IMR-90 (cell line): Measurements from ENCODE around the gene SYNRG.

Experiments
- BHLHE40 ChIP-seq: fragments of 150-350 bp; IDR thresholded peaks from 2 replicates; pipeline ENCODE4 v1.6.1; 2016; ENCODE audit warnings: mild to moderate bottlenecking, low read depth, low read length
- CEBPB ChIP-seq: IDR thresholded peaks from 2 replicates; pipeline ENCODE4 v1.6.1; 2012; ENCODE audit warnings: low read depth, low read length, improper control_type of control experiment
- CHD1 ChIP-seq: IDR thresholded peaks from 2 replicates; pipeline ENCODE4 v1.6.1; 2012; ENCODE audit warnings: low read depth, low read length, improper control_type of control experiment
- MAFK ChIP-seq: IDR thresholded peaks from 2 replicates; pipeline ENCODE4 v1.6.1; 2012; ENCODE audit warnings: low read depth, low read length, improper control_type of control experiment
- MXI1 ChIP-seq: IDR thresholded peaks from 2 replicates; pipeline ENCODE4 v1.6.1; 2012; ENCODE audit warnings: low read depth, mild to moderate bottlenecking, low read length, moderate library complexity, borderline replicate concordance
- NFE2L2 ChIP-seq: fragments of 150-350 bp; IDR thresholded peaks from 2 replicates; pipeline ENCODE4 v1.6.1; 2016; ENCODE audit warnings: low read depth, mild to moderate bottlenecking, low read length
- POLR2A ChIP-seq: IDR thresholded peaks from 2 replicates; pipeline ENCODE4 v1.6.1; 2012; ENCODE audit warnings: mild to moderate bottlenecking, low read depth, low read length
- RAD21 ChIP-seq: IDR thresholded peaks from 2 replicates; pipeline ENCODE4 v1.6.1; 2012; ENCODE audit warnings: low read length, improper control_type of control experiment
- RCOR1 ChIP-seq: IDR thresholded peaks from 2 replicates; pipeline ENCODE4 v1.6.1; 2012; ENCODE audit warnings: mild to moderate bottlenecking, low read length, improper control_type of control experiment; ENCODE audit not compliant: insufficient replicate concordance
- RFX5 ChIP-seq: IDR thresholded peaks from 2 replicates; pipeline ENCODE4 v1.8.0; 2012; ENCODE audit warnings: low read depth, mild to moderate bottlenecking, low read length, moderate library complexity
- SMC3 ChIP-seq: fragments of 150-350 bp; IDR thresholded peaks from 2 replicates; pipeline ENCODE4 v1.6.1; 2016; ENCODE audit warnings: low read depth, mild to moderate bottlenecking, antibody characterized with exemption, low read length, moderate library complexity
- TF ChIP-seq, protein P1 (sequence below): conservative IDR thresholded peaks from 2 replicates; pipeline ENCODE4 v1.5.1; 2012; ENCODE audit warnings: mild to moderate bottlenecking, low read depth, low read length, improper control_type of control experiment
- TF ChIP-seq, protein P2 (sequence below): fragments of 150-350 bp; IDR thresholded peaks from 2 replicates; pipeline ENCODE4 v1.6.1; 2016; ENCODE audit warnings: low read depth, mild to moderate bottlenecking, low read length, moderate library complexity, borderline replicate concordance
- TF ChIP-seq, protein P3 (sequence below): fragments of 150-350 bp; IDR thresholded peaks from 2 replicates; pipeline ENCODE4 v1.6.1; 2017; ENCODE audit warnings: mild to moderate bottlenecking, antibody characterized with exemption, low read length, low read depth

DNA sequence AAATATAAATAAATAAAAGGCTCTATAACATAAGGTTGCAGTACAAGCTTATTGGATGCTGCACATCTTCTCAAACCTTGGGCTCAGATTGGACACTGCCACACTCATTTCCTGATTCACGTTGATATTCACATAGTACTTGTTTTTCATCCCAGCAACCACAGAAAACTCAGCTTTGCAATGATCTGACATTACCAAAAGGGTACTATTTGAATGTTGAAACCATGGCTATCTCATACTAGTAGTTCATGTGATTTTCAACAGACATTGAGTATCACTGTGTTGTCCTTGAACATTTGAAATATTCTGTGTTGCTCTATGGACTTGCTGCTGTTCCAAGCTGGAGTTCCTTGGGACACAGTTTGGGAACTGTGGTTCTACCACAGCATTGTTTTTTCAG lies 48.0 kb upstream of the SYNRG start:
- TF ChIP-seq CHD1 (no peak), POLR2A (no peak), RAD21 (no peak), CEBPB (no peak), BHLHE40 (no peak), RFX5 (no peak), MAFK (no peak), NFE2L2 (no peak), MXI1 (no peak), RCOR1 (no peak), SMC3 (no peak)
- TF ChIP-seq, protein P1, sequence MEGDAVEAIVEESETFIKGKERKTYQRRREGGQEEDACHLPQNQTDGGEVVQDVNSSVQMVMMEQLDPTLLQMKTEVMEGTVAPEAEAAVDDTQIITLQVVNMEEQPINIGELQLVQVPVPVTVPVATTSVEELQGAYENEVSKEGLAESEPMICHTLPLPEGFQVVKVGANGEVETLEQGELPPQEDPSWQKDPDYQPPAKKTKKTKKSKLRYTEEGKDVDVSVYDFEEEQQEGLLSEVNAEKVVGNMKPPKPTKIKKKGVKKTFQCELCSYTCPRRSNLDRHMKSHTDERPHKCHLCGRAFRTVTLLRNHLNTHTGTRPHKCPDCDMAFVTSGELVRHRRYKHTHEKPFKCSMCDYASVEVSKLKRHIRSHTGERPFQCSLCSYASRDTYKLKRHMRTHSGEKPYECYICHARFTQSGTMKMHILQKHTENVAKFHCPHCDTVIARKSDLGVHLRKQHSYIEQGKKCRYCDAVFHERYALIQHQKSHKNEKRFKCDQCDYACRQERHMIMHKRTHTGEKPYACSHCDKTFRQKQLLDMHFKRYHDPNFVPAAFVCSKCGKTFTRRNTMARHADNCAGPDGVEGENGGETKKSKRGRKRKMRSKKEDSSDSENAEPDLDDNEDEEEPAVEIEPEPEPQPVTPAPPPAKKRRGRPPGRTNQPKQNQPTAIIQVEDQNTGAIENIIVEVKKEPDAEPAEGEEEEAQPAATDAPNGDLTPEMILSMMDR = no peak
- TF ChIP-seq, protein P2, sequence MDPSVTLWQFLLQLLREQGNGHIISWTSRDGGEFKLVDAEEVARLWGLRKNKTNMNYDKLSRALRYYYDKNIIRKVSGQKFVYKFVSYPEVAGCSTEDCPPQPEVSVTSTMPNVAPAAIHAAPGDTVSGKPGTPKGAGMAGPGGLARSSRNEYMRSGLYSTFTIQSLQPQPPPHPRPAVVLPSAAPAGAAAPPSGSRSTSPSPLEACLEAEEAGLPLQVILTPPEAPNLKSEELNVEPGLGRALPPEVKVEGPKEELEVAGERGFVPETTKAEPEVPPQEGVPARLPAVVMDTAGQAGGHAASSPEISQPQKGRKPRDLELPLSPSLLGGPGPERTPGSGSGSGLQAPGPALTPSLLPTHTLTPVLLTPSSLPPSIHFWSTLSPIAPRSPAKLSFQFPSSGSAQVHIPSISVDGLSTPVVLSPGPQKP = no peak
- TF ChIP-seq, protein P3, sequence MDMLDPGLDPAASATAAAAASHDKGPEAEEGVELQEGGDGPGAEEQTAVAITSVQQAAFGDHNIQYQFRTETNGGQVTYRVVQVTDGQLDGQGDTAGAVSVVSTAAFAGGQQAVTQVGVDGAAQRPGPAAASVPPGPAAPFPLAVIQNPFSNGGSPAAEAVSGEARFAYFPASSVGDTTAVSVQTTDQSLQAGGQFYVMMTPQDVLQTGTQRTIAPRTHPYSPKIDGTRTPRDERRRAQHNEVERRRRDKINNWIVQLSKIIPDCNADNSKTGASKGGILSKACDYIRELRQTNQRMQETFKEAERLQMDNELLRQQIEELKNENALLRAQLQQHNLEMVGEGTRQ = no peak
